CD4-positive, alpha-beta T cell treated with Interleukin-15 for 1 hour (primary cell): ENCODE data around the gene POLR3E.
"Not testable (repeated sequence)": the region's sequence is repeated elsewhere in the genome, so short reads cannot be mapped to it uniquely, and the experiment has no call there.

Source experiments
- DNase-seq: peaks from one replicate; pipeline ENCODE4 v3.0.0-alpha.2; 2020

Gene POLR3E

DNA sequence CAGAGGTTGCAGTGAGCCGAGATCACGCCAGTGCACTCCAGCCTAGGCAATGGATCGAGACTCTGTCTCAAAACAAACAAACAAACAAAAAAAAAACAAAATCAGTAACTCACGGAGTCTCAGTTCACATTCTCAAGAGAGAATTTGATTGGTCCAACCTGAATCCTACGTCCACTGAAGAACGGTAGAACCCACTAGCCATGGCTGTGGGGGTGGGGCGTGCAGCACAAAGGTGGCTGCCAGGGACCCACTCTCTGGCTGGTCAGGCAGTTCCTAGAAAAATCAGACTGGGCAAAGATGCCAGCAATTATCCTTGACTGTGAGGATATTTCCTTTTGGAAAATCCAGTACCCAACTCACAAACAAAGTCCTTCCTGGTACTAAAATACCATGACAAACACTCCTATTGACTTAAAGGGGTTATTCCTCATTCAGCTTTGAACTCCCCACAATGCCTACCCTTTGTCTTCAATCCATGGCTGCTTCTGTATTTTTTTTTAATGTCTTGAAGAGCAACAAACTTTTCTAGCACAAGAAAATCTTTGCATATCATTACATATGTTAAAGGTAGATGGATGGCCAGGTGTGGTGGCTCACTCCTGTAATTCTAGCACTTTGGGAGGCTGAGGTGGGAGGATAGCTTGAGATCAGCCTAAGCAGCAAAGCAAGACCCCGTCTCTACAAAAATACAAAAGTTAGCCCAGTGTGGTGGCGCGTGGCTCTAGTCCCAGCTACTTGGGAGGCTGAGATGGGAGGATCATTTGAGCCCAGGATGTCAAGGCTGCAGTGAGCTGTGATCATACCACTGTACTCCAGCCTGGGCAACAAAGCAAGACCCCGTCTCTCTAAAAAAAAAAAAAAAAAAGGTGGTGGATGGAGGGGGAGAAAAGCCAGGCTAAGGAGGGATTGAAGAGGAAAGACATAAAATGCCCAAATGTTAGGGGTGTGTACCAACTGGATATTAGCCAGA is 3.8 kb upstream of the POLR3E start:
- DNase-seq: no peak

DNA sequence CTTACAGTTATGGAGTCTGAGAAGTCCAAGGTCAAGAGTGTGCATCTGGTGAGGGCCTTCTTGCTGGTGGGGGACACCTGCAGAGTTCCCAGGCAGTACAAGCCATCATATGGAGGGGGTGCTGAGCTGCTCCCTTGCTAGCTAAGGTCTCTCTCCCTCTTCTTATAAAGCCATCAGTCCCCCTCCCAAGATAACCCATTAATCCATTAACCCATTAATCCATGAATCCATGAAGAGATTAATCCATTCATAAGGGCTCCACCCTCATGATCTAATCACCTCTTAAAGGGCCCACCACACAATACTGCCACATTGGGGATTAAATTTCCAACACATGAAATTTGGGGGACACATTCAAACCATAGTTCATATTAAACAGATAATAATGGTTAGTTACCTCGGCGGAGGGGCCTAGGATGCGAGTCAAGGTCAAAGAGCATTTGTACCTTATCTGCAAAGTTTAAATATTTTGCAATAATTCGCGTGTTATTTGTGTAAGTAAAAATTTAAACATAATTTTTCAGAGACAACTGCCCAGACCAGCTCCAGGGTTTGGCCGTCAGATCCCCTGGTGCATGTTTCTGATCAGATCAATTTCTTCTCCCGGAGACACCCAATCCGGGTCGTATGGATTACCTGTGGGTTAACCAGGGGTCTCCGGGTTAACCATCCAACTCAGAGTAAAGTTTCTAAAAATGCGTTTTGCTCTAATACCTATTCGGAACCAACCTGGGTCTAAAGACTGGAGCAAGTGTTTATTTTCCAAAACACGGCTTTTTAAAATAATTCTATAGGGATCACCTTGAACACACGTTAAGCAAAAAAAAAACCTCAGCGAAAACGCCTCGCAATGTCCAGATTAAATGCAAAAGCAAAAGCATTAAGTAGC is 740 bp upstream of the POLR3E start:
- DNase-seq: no peak

DNA sequence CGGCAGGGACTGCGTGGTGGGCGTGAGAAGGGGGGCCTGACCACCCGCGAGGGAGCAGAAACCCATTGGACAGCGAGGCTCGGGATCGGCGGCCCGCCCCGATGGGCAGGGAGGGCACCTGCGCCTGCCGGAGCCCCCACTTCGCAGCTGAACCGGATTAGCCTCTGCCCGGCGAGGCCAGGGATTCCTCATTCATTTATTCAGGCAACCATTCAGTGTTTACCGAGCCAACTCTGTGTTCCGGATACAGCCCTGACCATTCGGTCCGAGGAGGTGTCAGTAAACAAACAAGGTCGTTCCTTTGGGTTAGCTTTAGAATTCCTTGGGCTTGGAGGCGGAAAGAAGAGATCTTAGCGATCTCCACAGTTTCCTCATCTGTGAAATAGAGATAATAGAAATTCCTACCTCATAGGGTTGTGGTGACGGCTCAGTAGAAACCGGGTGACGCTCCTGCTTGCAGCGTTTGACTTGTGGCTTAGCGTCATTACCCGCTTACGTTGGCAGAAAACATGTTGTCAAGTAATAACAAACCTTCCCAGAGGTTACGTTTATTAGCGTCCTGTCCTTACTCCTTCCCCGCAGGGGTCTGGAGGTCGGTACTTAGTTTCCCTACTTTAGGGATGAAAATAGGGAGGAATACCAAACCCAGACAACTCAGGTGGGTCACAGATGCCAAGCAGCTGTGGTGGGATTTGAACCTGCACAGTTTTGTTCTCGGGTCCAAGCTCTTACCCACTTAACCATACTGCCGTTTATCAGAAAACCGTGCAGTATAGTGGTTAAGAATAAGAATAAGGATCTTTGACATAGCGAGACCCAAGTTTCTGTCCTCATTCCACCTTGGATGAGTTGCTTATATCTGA is 893 bp downstream of the POLR3E start:
- DNase-seq: peak; percentile 82

DNA sequence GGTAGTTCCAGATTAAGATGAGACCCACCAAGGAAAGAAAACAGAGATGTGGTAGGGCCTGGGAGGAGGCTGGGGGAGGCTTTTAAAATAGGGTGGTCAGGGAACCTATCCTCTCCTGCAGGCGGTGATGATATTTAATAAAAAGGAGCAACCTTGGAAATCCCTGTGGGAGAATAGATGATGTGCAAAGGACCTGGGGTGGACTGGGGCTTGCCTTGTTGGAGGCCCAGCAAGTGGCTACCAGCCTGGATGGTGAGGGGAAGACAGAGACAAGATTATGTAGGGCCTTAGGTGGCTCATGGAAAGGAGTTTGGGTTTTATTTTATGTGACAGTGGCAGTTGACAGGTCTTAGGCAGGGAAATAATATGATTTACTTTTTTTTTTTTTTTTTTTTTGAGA is 1.8 kb downstream of the POLR3E start:
- no peak for DNase-seq

DNA sequence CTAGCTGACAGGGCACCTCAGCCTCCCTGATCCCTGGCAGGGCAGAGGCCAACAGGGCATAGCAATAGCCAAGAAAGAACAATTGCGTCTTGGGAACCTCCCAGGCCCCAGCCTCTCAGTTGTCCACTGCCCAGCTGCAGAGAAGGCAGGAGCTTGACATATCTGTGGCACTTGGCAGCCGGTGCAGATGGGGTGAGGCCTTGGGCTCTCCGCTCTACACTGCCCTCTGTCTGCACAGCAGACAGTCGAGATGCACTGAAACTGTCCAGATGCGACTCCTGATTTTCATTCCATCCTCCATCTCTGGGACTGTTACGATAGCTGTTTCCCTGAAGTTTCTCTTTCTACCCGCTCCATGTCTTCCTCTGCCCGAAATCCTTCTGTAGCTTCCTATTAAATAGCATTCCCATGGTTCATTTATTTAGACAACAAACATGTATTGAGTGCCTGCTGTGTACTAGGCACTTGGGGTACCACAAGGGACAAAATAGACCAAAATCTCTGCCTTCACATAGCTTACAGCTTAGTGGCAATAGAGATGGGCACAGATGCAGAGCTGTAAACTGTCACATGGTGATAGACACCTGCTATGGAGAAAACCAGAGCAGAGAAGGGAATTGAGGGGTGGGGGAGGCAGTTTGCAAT is 3.3 kb downstream of the POLR3E start:
- DNase-seq: peak; percentile 44

DNA sequence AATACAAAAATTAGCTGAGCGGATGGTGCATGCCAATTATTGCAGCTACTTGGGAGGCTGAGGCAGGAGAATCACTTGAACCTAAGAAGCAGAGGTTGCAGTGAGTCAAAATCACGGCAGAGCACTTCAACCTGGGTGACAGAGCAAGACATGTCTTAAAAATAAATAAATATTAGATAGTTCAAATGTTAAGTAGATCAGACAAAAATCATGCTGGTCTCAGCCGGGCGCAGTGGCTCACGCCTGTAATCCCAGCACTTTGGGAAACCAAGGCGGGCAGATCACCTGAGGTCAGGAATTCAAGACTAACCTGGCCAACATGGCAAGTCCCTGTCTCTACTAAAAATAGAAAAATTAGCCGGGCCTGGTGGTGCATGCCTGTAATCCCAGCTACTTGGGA is 4.2 kb downstream of the POLR3E start:
- DNase-seq: not testable (repeated sequence)

DNA sequence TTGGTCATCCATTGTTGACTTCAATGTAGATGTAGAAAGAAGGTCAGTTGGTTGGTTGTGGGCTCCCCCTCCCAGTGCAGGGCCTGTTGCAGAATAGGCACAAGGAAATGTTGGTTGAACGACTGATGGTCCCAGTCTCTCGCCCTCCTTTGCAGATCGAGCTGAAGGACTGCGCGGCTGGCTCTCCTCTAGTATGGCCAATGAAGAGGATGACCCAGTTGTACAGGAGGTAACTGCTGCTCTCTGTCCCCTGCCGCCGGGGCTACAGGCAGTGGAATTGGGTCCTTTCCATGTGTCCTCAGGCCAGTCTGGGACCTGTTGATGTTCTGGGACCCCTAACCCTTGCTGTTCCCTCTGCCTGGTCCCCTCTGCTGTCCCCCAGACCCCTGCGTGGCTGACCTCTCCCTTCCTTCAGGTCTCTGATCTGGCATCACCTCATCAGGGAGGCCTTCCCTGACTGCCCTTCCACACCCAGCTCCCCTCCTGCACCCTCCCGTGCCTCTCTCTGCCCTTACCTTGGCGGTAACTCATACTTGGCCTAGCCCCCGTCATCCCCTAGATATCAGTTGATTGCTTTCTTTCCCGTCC is 5.7 kb downstream of the POLR3E start:
- no peak for DNase-seq

DNA sequence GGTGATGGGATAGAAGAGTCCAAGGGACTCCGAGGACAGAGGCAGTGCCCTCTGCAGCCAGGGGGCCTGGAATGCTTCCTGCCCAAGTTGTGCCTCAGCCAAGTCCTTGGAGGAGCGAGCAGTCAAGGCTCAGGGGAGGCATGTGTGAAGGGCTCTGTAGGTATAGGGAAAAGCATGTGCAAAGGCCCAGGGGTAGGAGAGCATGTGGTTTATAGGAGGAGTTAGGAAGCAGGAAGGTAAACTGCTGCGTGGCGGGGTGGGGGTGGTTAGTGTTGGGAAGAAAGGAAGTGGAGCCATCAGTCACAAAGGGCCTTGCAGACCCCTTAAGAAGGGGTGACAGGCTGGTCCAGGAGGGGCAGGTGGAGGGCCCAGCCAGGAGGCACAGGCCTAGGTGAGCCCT is 7.2 kb downstream of the POLR3E start:
- no peak for DNase-seq

DNA sequence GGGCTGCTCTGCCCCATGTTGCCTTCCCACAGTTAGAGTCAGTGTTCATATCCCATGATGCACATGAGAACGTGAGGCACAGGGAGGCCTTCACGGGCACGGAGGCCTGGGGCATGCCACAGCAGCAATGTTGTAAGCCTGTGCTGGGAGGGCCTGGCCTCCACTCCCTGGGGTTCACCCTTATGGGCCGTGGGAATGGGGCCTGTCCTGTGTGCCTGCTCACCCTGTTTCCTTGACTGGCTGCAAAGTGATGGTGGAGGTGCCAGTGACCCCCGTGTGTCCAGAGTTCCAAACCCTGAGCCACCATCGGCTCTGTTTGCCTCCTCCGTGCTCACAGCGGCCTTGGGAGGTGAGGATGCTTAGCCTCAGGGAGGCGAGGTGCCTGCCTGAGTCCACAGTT is 9.6 kb downstream of the POLR3E start:
- DNase-seq: no peak

DNA sequence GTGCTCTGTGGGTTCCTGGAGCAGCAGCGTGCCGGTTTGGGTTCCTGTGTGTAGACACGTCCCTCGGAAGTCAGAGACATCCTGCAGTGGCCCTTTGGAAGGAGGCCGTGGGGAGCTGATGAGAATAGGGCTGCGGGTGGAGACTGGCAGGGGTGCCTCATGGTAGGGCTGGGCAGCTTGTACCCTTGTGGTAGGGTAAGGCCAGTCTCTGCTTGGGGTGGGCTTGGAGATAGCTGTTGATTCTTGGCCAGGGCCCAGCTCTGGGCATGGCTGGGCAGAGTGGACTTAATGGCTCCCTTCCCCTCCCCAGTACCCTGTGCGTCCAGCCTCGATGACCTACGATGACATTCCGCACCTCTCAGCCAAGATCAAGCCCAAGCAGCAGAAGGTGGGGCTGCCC is 10.6 kb downstream of the POLR3E start:
- no peak for DNase-seq

DNA sequence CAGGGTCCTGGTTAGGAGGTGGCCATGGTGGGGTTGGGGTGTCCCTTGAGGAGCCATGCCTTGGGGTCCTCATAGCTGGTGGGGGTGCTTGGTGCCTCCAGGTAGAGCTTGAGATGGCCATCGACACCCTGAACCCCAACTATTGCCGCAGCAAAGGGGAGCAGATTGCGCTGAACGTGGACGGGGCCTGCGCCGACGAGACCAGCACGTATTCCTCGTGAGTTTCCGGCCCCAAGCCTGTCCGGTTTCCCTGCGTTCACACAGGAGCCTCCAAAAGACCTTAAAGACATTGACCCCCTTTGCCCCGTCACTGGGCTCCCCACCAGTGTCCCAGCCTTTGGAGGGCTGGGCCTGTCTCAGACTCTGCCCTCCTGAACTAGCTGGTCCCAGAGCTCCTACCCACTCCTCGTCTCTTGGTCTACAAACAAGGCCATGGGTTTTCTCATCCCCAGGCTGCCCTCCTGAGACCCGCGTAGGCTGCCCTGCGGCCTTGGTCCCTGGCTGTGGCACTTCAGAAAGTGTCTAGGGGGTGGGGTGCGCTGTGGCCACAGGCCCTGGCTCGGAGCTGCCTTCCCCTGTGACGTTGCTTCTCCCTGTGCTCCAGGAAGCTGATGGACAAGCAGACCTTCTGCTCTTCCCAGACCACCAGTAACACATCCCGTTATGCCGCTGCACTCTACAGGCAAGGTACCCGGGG is 11.8 kb downstream of the POLR3E start:
- DNase-seq: no peak

DNA sequence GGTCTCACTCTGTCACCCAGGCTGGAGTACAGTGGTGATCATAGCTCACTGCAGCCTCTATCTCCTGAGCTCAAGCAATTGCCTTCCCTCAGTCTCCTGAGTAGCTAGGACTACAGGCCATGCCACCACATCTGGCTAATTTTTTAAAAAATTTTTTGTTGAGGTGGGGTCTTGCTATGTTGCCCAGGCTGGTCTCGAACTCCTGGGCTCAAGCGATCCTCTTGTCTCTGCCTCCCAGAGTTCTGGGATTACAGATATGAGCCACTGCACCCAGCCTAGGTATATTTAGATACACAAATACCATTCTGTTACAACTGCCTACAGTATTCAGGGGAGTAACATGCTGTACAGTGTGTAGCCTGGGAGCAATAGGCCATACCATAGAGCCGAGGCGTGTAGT is 14.3 kb downstream of the POLR3E start:
- no peak for DNase-seq

DNA sequence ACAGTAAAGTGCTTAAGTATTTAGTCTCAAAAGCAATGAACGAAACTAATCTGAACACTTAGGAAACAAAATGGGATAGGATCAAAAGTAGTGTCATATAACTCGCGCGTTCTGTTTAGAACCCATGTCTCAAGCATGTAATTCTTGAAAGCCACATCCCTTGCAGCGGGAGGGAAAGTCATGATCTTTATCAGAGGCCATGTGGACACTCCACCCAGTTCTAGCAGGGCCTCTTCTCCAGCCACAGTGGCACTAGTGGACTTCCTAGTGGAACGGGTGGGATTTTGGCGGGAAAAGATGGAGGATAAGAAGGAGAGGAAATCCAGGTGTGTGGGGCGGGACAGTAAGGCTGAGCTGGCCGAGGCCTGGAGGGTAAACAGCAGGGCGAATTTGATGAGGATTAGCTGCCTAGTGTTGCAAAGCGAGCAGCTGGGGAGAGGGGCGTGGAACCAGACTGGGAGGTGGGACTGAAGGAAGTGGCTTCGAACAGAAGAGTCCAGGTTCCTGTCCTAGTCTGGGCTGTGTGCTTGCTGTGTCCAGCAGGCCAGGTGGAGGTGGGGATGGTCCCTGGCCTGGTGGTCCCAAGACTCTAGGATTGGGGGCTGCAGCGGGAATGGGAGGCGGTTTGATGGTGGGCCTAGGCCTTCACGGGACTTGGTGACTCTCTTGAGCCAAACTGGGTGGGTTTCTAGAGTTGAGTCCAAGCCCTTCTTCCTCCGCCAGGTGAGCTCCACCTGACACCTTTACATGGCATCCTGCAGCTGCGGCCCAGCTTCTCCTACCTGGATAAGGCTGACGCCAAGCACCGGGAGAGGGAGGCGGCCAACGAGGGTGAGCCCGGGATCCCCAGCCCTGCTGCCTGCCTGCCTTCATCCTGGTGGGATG is 15.9 kb downstream of the POLR3E start:
- DNase-seq: no peak

DNA sequence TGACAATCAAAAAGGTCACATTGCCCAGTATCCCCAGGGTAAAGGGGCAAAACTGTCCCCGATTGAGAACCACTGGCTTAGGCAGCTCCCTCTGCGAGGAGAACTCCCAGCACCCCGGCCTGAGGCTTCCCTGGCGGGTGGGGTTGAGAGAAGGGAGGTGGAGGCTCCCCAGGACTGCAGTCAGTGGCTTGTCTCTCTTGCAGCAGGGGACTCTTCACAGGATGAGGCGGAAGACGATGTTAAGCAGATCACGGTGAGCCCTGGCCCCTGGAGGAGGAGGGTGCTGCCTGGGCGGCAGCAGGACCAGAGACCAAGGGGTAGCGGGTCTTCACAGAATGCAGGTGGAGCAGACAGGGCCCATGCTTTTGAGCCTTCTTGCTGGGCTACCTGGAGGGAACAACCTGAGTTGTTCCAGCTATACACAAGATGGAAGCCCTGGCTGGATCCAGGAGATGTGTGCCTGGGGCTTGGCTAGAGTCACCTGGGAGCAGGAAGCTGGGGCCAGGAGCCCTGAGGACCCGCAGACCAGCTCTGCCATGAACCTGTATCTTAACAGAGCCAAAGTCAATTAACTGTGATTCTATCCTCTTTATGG is 16.8 kb downstream of the POLR3E start:
- DNase-seq: no peak

DNA sequence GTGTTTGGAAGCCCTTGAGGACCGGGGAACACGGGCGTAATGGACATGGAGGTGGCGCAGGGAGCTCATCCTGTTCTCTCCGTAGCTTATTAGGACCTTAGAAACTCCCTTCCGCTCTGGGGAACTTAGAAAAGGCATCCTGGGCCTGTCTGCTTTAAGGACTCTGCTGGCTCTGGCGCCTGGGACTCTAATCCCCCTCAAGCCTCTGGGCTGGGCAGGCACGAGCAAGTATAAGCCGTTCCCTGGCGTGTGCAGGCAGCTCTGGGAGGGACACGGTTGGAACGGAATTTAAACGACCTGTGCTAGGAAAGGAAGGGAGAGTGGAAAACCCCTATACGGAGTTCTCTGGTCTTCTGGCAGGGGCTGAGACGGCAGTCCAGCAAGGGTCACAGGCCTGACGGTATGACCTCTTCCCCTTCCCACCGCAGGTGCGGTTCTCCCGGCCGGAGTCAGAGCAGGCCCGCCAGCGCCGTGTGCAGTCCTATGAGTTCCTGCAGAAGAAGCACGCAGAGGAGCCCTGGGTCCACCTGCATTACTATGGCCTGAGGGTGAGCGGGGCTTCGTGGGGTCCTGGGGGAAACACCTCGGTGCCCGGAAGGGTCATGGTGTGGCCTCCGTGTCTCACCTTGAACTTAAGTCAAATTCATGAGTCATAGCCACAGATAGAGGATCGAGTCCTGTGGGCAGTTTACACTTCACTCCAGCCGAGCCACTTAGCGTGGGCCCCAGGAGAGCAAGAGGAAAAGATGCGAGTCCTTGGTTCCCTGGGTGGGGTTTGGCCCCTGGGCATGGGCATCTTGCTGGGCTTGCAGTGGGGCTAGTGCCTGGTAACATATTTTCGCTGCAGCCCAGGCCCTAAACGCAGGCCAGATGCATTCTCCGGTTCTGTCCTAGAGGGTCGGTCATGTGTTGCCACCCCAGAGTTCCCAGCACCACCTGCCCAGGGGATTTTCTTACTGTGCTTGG is 17.7 kb downstream of the POLR3E start:
- DNase-seq: no peak

DNA sequence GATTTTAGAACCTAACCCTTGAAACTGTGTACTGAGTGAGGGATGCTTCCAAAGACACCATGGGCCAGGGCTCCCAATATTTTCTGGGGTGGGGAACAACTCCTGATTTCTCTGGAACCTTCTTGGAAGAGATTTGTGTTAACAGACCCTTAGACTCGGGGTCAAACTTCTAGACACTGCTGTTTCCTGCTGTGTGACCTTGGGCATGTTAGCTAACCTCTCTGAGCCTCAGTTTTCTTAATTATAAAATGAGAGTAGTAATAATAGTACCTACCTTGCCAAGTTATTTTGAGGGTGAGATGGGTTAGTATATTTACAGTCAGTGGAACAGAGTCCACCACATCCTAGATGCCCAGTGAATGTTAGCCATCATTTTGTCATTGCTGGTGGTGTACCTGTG is 18.8 kb downstream of the POLR3E start:
- no peak for DNase-seq

DNA sequence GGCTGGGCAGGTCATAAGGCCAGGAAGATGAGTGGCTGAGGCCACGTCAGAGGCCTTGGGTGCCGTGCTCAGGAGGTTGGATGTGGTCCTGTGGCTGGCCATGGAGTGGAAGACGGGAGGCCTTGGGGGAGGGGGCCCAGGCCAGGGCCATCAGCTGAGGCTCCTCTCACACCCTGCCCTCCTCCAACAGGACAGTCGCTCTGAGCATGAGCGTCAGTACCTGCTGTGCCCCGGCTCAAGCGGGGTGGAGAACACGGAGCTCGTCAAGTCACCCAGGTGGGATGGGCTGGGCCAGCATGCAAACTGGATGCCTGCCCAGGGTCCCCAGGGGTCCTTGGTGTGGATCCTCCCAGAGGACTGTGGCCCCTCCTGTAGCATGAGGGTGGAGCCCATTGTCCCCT is 19.2 kb downstream of the POLR3E start:
- no peak for DNase-seq

DNA sequence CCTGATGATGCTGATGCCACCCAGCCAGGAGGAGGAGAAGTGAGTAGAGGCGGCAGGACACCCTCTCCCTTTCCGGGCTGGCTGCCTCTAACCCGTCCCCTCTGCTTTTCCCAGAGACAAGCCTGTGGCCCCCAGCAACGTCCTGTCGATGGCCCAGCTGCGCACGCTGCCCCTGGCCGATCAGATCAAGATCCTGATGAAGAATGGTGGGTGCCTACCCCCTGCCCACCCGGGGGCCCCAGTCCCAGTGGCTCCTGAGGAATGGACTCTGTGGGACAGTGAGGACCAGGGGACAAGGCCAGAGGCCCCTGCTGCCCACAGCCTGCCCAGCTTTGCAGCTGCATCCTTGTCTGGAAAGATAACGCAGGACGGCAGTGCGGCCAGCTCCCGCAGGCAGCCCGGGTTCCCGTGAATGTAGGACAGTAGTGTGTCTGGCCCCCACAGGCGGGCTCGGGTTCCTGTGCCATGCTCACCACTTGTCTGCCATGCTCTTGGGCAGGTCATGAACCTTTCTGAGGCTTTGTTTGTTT is 19.9 kb downstream of the POLR3E start:
- DNase-seq: no peak
